Breast epithelium (tissue), 3 donors: ENCODE measurements around the gene SYVN1.

Experiments
- POLR2A ChIP-seq: fragments of 450-650 bp; IDR thresholded peaks from one replicate; pipeline ENCODE4 v1.6.1; 2016; ENCODE audit warnings: antibody characterized with exemption, mild to moderate bottlenecking, moderate library complexity
- POLR2AphosphoS5 ChIP-seq, 3 donors: sonication (generic); formaldehyde crosslinking; IDR thresholded peaks; one replicate each; pipeline ENCODE4 v1.6.1; 2017; ENCODE audit warnings: antibody characterized with exemption in 3 of 3

DNA sequence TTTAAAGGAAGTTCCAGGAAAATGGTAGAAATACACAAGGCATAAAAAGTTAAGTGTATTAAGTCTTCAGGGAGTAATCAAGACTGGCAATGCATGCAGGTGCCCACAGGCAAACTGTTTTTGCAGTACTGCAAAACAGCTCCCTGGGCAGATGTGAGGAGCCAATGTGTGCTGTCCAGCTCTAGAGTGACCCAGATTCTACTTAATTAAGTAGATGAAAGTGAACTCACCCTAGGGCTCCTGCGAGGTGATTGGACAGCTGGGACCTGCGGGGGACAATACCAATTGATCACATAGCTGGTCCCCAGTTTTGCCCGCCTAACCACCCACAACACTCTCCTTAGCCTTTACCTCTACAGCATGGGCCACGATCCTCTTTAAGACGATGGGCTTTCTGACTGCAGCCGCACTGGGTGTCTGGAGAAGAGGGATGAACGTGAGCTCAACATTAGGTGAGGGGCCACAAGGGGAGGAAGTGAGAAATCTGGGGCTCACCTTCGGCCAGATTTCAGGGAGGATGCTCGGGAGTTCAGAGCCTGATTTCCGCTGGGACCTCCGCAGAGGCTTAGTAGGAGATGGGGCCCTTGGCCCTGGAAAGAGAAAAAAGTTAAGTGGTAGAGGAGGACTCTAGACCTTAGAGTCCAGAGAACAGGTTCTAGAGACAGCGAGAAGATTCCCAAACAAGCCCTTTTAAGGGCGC lies 51.0 kb downstream of the SYVN1 start:
- TF ChIP-seq POLR2AphosphoS5 (IDR thresholded peaks at IDR 0.05) (no peak), POLR2A (no peak)
